NCI-H510A (cell line): ENCODE data around the gene FMO4.
"Not testable (repeated sequence)": the region's sequence is repeated elsewhere in the genome, so short reads cannot be mapped to it uniquely, and the experiment has no call there.

ENCODE experiments used
- DNase-seq: peaks from one replicate; lab custom pipeline; 2025; lab: John Stamatoyannopoulos, UW

FMO4 gene

GRCh38 chr1:171389171-171389570 lies 75.2 kb downstream of the FMO4 start:
- no peak for DNase-seq

- DNase-seq, result not testable (repeated sequence)
Observed at GRCh38 chr1:171390740-171391139, 76.8 kb downstream of the FMO4 start.
